ENCODE results near the gene RAD51B. TPM values are rescaled to one million over a fixed set of nuclear protein-coding genes. Genes with fewer than 3 reads are reported as not detected.

RAD51B gene
- polyA plus RNA-seq, 1 donor (not counting 4 experiments of a cell fraction or from before 2014, with no cell fraction given) = 13.3 TPM

DNA sequence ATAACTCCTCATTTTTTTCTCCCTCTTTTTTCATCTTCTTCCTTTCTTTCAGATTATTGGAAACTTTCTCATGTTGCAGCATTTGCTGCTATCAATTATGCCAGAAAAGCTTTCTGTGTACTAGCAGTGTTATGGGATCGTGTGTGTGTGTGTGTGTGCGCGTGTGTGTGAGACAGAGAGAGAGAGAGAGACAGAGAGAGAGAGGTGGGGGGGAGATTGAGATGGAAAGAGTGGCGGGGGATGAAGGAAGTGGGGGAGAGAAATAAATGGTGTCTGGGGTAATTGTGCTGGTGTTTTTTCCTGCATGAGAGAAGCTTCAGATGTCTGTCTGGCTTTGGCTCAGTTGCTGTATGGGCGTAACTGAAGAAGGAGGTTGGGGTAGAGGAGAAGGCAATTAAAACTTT, 268.9 kb downstream of the RAD51B start:
- peak overlapping the region; percentile 38 for H3K27ac ChIP-seq (ENCODE audit: control insufficient read depth, insufficient read depth, low read length)
- no peak for TF ChIP-seq EZH2 (IDR thresholded peaks at IDR 0.05; ENCODE audit: low read length)
- TF ChIP-seq, protein P1, sequence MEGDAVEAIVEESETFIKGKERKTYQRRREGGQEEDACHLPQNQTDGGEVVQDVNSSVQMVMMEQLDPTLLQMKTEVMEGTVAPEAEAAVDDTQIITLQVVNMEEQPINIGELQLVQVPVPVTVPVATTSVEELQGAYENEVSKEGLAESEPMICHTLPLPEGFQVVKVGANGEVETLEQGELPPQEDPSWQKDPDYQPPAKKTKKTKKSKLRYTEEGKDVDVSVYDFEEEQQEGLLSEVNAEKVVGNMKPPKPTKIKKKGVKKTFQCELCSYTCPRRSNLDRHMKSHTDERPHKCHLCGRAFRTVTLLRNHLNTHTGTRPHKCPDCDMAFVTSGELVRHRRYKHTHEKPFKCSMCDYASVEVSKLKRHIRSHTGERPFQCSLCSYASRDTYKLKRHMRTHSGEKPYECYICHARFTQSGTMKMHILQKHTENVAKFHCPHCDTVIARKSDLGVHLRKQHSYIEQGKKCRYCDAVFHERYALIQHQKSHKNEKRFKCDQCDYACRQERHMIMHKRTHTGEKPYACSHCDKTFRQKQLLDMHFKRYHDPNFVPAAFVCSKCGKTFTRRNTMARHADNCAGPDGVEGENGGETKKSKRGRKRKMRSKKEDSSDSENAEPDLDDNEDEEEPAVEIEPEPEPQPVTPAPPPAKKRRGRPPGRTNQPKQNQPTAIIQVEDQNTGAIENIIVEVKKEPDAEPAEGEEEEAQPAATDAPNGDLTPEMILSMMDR (optimal IDR thresholded peaks at IDR 0.05 in 1 of 3, IDR thresholded peaks at IDR 0.05 in 1 of 3, conservative IDR thresholded peaks at IDR 0.05 in 1 of 3; ENCODE audit: extremely low read depth in 1 of 3, insufficient read depth in 2 of 3, low read length in 3 of 3) = no peak

DNA sequence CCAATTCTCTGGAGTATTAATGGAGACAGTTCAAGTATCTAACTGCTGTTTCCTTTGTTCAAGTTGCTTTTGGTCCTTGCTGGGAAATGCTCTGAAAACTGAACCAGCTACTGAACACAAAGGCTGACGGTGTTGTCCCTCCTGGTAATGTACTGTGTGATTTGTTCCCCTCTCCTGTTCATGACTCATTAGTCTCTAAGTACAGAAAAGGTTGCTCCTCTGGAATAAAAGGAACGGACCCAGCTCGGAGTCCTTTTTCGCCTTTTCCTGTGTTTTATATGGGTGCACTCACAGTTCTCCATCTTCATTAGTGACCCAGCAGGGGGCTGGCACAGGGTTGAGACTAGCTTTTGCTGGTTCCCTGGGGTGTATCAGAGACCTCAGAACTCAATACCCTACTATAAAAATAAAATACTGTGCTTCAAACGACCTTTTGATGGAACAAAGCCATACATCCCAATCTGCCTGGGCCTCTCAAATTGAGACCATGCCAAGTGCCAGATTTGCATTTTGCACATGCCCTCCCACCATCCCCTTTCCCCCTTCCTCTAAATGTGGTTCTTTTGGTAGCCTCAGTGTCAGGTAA, 269.7 kb downstream of the RAD51B start:
- no peak overlapping the region for H3K9ac ChIP-seq (ENCODE audit: control insufficient read depth, extremely low read depth, insufficient read depth, low read length)
- TF ChIP-seq, protein P1 (optimal IDR thresholded peaks at IDR 0.05 in 1 of 3, IDR thresholded peaks at IDR 0.05 in 1 of 3, conservative IDR thresholded peaks at IDR 0.05 in 1 of 3; ENCODE audit: extremely low read depth in 1 of 3, insufficient read depth in 2 of 3, low read length in 3 of 3) = no peak
- TF ChIP-seq EZH2 (IDR thresholded peaks at IDR 0.05; ENCODE audit: low read length) = no peak
- peak overlapping the region; percentile 28 for H3K27ac ChIP-seq (ENCODE audit: control insufficient read depth, insufficient read depth, low read length)
- no peaks in the 10 kb centered on the region for H3K9me1 ChIP-seq (ENCODE audit: control insufficient read depth, extremely low read depth, insufficient read depth, low read length)
- H3K4me1 ChIP-seq (ENCODE audit: control insufficient read depth, extremely low read depth, insufficient read depth, low read length) = peaks cover 16% of the 10 kb centered on the region
- no peaks in the 10 kb centered on the region for H3K27me3 ChIP-seq (ENCODE audit: control insufficient read depth, extremely low read depth, insufficient read depth, low read length)
- no peak overlapping the region for H3K4me3 ChIP-seq (ENCODE audit: control insufficient read depth in 2 of 3, extremely low read depth in 1 of 3, insufficient read depth in 2 of 3, low read depth in 1 of 3, low read length in 3 of 3)
- dilution Hi-C loops (cut with MboI; ENCODE audit: extremely low pct_ligation_motif_present, low sequenced_read_pairs) = no loop called here
- FAIRE-seq (peak; percentile 90), DNase-seq (ENCODE audit: low read depth, low spot score) (no peak)
- no peaks in the 10 kb centered on the region for H3K9me3 ChIP-seq (ENCODE audit: control insufficient read depth, low read depth, low read length)
- no peaks in the 10 kb centered on the region for H4K20me1 ChIP-seq (ENCODE audit: control insufficient read depth, extremely low read depth, insufficient read depth, low read length)
- no peaks in the 10 kb centered on the region for H3K36me3 ChIP-seq (ENCODE audit: control insufficient read depth in 2 of 2, extremely low read depth in 1 of 2, insufficient read depth in 2 of 2, low read length in 2 of 2)
- peak overlapping the region; percentile 84 for H3K4me2 ChIP-seq (ENCODE audit: control insufficient read depth, extremely low read depth, insufficient read depth, low read depth, low read length)
- no peaks in the 10 kb centered on the region for H3K79me2 ChIP-seq (ENCODE audit: control insufficient read depth, insufficient read depth, low read length)
- peak overlapping the region; percentile 11 for H2AFZ ChIP-seq (ENCODE audit: control insufficient read depth, low read length)

More for the DNA sequence above, 268.9 kb downstream of the RAD51B start:
- H3K36me3 ChIP-seq (ENCODE audit: control insufficient read depth in 2 of 2, extremely low read depth in 1 of 2, insufficient read depth in 2 of 2, low read length in 2 of 2) = no peaks in the 10 kb centered on the region
- dilution Hi-C loops (cut with MboI; ENCODE audit: extremely low pct_ligation_motif_present, low sequenced_read_pairs) = no loop called here
- H3K4me1 ChIP-seq (ENCODE audit: control insufficient read depth, extremely low read depth, insufficient read depth, low read length) = peaks cover 16% of the 10 kb centered on the region
- H3K9ac ChIP-seq (ENCODE audit: control insufficient read depth, extremely low read depth, insufficient read depth, low read length) = peak overlapping the region; percentile 38
- H3K9me3 ChIP-seq (ENCODE audit: control insufficient read depth, low read depth, low read length) = no peaks in the 10 kb centered on the region
- H3K9me1 ChIP-seq (ENCODE audit: control insufficient read depth, extremely low read depth, insufficient read depth, low read length) = no peaks in the 10 kb centered on the region
- H2AFZ ChIP-seq (ENCODE audit: control insufficient read depth, low read length) = peak overlapping the region; percentile 84
- peak overlapping the region in 2 of 3 experiments; percentile 15 to 45 for H3K4me3 ChIP-seq (ENCODE audit: control insufficient read depth in 2 of 3, extremely low read depth in 1 of 3, insufficient read depth in 2 of 3, low read depth in 1 of 3, low read length in 3 of 3)
- peak overlapping the region; percentile 84 for H3K4me2 ChIP-seq (ENCODE audit: control insufficient read depth, extremely low read depth, insufficient read depth, low read depth, low read length)
- DNase-seq (ENCODE audit: low read depth, low spot score) = no peak
- peak; percentile 77 for FAIRE-seq
- H3K27me3 ChIP-seq (ENCODE audit: control insufficient read depth, extremely low read depth, insufficient read depth, low read length) = no peaks in the 10 kb centered on the region
- no peaks in the 10 kb centered on the region for H3K79me2 ChIP-seq (ENCODE audit: control insufficient read depth, insufficient read depth, low read length)
- H4K20me1 ChIP-seq (ENCODE audit: control insufficient read depth, extremely low read depth, insufficient read depth, low read length) = no peaks in the 10 kb centered on the region

Data from keratinocyte (primary cell).